ENCODE results near the gene PLIN3.

DNA sequence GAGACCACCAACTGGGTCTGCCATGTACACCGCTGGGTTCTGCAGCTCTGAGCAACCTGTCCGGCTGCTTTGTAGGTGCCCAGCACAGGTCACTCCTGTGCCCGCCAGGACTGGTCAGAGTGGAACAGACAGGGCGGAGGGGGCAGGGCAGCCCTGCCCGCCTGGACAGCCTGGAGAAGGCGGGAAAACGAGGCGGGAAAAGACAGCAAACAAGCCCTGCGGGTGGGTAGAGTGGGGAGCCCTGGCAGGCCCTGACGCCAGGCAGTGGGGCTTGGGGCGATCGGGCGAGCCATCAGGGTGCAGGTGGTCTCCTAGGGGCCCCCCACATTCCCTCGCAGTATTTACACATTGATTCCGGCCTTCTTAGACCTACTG is 41.3 kb upstream of the PLIN3 start:
- no peak for TF ChIP-seq SP1 (IDR thresholded peaks at IDR 0.05)
- TF ChIP-seq FOXA1 (IDR thresholded peaks at IDR 0.05), result no peak
- no peak for TF ChIP-seq ELF4 (IDR thresholded peaks at IDR 0.05)
- no peak for TF ChIP-seq SUZ12 (IDR thresholded peaks at IDR 0.05)

All from HEK293T (cell line).